OCI-LY1 (cell line): ENCODE measurements around the gene FAM217B.

ENCODE experiments used
- H2AFZ ChIP-seq: fragments of 200-600 bp; sonication (generic), shearing (Covaris generic); 2 replicates; pipeline ENCODE4 v1.6.0; 2014; ENCODE audit warnings: antibody characterized with exemption, mild to moderate bottlenecking, low read length
- H3F3A ChIP-seq: fragments of 200-600 bp; sonication (generic), shearing (Covaris generic); 2 replicates; pipeline ENCODE4 v1.6.0; 2014; ENCODE audit warnings: mild to moderate bottlenecking, antibody characterized with exemption, low read length, moderate library complexity; ENCODE audit not compliant: insufficient read depth
- H3K27ac ChIP-seq: fragments of 200-600 bp; sonication (generic); 2 replicates; pipeline ENCODE4 v1.5.1; 2014; ENCODE audit warnings: low read length, mixed run types, mild to moderate bottlenecking, low read depth; ENCODE audit not compliant: poor library complexity, severe bottlenecking
- H3K27me3 ChIP-seq: fragments of 200-600 bp; sonication (generic); 2 replicates; pipeline ENCODE4 v1.6.0; 2014; ENCODE audit warnings: antibody characterized with exemption, mild to moderate bottlenecking, low read length, moderate library complexity; ENCODE audit not compliant: insufficient read depth
- H3K36me3 ChIP-seq: fragments of 200-600 bp; sonication (generic); 2 replicates; pipeline ENCODE4 v1.6.1; 2014; ENCODE audit warnings: mild to moderate bottlenecking, antibody characterized with exemption, low read length, moderate library complexity, mixed read lengths; ENCODE audit not compliant: insufficient read depth
- H3K4me1 ChIP-seq: fragments of 200-600 bp; sonication (generic); 2 replicates; pipeline ENCODE4 v1.5.1; 2014; ENCODE audit warnings: mild to moderate bottlenecking, low read length, moderate library complexity; ENCODE audit not compliant: insufficient read depth, severe bottlenecking
- H3K4me2 ChIP-seq: fragments of 200-600 bp; sonication (generic), shearing (Covaris generic); 2 replicates; pipeline ENCODE4 v1.6.1; 2014; ENCODE audit warnings: low read length
- H3K4me3 ChIP-seq: fragments of 200-600 bp; sonication (generic); 2 replicates; pipeline ENCODE4 v1.5.1; 2014; ENCODE audit warnings: low read length, low read depth, mild to moderate bottlenecking, mixed read lengths; ENCODE audit not compliant: poor library complexity, severe bottlenecking
- H3K79me2 ChIP-seq: fragments of 200-600 bp; shearing (Covaris generic); 2 replicates; pipeline ENCODE4 v1.6.1; 2016; ENCODE audit warnings: mixed run types, low read length, mixed read lengths; ENCODE audit not compliant: insufficient read depth
- H3K9ac ChIP-seq: fragments of 200-600 bp; sonication (generic), shearing (Covaris generic); 2 replicates; pipeline ENCODE4 v1.6.1; 2014; ENCODE audit warnings: mild to moderate bottlenecking, low read length, mixed read lengths
- H3K9me2 ChIP-seq: fragments of 200-600 bp; sonication (generic), shearing (Covaris generic); 2 replicates; pipeline ENCODE4 v1.6.1; 2014; ENCODE audit warnings: low read depth, mild to moderate bottlenecking, low read length, mixed read lengths
- H3K9me3 ChIP-seq: fragments of 200-600 bp; shearing (Covaris generic); 2 replicates; pipeline ENCODE4 v1.6.1; 2014; ENCODE audit warnings: low read length, mixed read lengths
- H4K20me1 ChIP-seq: fragments of 200-600 bp; sonication (generic), shearing (Covaris generic); 2 replicates; pipeline ENCODE4 v1.6.0; 2016; ENCODE audit warnings: mild to moderate bottlenecking, low read length; ENCODE audit not compliant: insufficient read depth
- CTCF ChIP-seq: fragments of 200-600 bp; sonication (generic), shearing (Covaris generic); IDR thresholded peaks from 2 replicates; pipeline ENCODE4 v1.5.1; 2017; ENCODE audit warnings: mild to moderate bottlenecking, antibody characterized with exemption, low read length, moderate library complexity, mixed read lengths
- EZH2 ChIP-seq: fragments of 200-600 bp; sonication (generic), shearing (Covaris generic); IDR thresholded peaks from 2 replicates; pipeline ENCODE4 v1.8.0; 2017; ENCODE audit warnings: borderline replicate concordance, mixed run types, mild to moderate bottlenecking, antibody characterized with exemption, low read length, moderate library complexity, mixed read lengths

FAM217B gene

DNA sequence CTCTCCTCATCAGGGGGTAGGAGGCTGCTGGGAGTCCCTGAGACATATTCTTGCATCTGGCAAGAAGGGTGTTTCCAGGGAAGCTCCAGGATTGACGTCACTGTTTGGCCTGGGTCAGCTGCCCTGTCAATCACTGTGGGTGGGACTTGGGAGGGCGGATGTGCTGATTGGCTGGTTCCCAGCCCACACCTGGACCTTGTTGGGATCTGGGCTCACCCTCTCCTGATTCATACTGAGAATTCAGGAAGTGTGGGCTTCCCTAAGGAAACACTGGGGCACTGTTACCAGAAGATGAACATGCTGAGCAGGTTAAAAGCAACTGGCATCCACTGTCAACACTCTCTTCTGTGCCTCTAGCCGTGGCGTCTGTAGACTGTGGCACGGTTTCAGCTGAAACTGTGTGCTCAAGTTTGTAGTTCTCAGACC lies 54.5 kb downstream of the FAM217B start:
- no peaks in the 10 kb centered on the region for H4K20me1 ChIP-seq
- H2AFZ ChIP-seq: no peak overlapping the region
- H3F3A ChIP-seq: no peaks in the 10 kb centered on the region
- TF ChIP-seq CTCF (no peak), EZH2 (no peak)
- no peaks in the 10 kb centered on the region for H3K79me2 ChIP-seq
- no peaks in the 10 kb centered on the region for H3K4me1 ChIP-seq
- no peaks in the 10 kb centered on the region for H3K9me3 ChIP-seq
- no peaks in the 10 kb centered on the region for H3K36me3 ChIP-seq
- H3K27ac ChIP-seq: no peak overlapping the region
- H3K4me2 ChIP-seq: no peak overlapping the region
- H3K4me3 ChIP-seq: no peak overlapping the region
- no peaks in the 10 kb centered on the region for H3K27me3 ChIP-seq
- no peaks in the 10 kb centered on the region for H3K9me2 ChIP-seq
- H3K9ac ChIP-seq: no peak overlapping the region

GRCh38 chr20:59996108-59996507 lies 55.9 kb downstream of the FAM217B start:
- Histone ChIP-seq H3K9ac (no peak overlapping the region), H4K20me1 (no peaks in the 10 kb centered on the region), H3K4me3 (no peak overlapping the region), H2AFZ (no peak overlapping the region), H3K9me2 (no peaks in the 10 kb centered on the region), H3K4me2 (no peak overlapping the region), H3K9me3 (no peaks in the 10 kb centered on the region), H3K4me1 (no peaks in the 10 kb centered on the region), H3F3A (no peaks in the 10 kb centered on the region), H3K27me3 (no peaks in the 10 kb centered on the region), H3K36me3 (no peaks in the 10 kb centered on the region), H3K79me2 (no peaks in the 10 kb centered on the region), H3K27ac (no peak overlapping the region)
- TF ChIP-seq CTCF (no peak), EZH2 (no peak)

DNA sequence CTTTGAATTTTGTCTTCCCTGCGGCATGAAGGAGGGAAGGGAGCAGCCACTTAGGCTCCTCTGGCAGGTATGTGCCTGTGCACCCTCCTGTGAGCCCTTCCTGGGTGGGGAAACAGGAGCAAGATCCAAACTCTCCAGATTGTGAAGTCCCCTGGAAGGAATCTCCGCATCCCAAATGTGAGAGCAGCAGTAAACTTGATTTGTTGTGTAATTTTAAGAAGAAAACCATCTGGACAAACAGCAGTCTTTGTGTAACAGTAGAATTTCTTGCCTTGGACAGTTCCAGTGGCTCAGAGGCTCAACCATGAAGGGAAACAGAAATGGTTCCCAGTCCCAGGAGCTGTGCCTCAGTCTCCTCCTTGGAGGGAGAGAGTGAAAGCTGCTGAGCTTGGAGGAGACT lies 57.7 kb downstream of the FAM217B start:
- no peaks in the 10 kb centered on the region for H3K79me2 ChIP-seq
- H3K4me1 ChIP-seq: no peaks in the 10 kb centered on the region
- H3K4me2 ChIP-seq: no peak overlapping the region
- no peaks in the 10 kb centered on the region for H3K9me3 ChIP-seq
- no peaks in the 10 kb centered on the region for H3K27me3 ChIP-seq
- no peaks in the 10 kb centered on the region for H4K20me1 ChIP-seq
- no peak overlapping the region for H3K9ac ChIP-seq
- no peak overlapping the region for H3K27ac ChIP-seq
- TF ChIP-seq EZH2 (no peak), CTCF (no peak)
- H3K36me3 ChIP-seq: no peaks in the 10 kb centered on the region
- no peak overlapping the region for H3K4me3 ChIP-seq
- H2AFZ ChIP-seq: no peak overlapping the region
- no peaks in the 10 kb centered on the region for H3F3A ChIP-seq
- H3K9me2 ChIP-seq: no peaks in the 10 kb centered on the region
